ENCODE data around the gene NDUFAF3.

DNA sequence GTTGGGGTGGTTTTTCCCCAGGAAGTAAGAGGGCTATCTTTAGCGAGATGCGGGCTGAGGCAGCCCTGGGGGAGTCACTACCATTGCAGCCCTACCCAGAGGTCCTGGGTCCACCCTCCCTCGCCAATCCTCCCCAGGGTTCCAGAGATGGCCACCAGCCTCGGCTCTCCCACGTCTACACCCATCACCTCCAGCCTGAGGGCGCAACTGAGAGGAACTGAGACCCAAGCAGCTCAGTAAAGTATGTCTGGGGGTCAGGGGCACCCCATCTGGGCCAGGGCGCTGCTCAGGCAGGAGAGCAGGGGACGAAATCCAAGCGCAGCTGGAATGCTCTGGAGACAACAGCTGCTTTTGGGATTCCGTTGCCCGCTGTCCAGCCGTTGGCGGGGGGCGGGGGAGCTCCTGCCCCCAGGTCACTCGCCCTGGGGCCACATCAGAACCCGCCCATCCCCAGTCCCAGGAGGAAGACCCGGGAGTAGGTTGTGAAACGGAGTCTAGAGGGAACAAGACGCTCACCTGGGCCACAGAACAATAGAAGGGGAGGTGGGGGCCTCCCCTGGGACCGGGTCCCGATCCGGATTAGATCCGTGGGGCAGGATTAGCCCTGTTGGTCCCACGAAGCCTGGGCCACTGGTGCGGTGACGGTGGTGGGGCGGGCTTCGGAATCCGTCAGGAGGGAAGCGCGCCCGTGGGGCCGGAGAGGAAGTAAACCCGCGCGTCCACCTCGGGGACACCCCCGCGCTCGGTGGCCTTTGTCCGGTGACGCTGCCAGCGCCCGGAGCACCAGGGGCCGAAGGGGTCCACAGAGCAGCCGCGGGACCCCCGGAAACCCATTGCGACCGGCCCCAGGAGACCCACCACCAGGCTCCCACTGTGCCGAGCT lies 1.4 kb upstream of the NDUFAF3 start:
- TF ChIP-seq, protein P1, sequence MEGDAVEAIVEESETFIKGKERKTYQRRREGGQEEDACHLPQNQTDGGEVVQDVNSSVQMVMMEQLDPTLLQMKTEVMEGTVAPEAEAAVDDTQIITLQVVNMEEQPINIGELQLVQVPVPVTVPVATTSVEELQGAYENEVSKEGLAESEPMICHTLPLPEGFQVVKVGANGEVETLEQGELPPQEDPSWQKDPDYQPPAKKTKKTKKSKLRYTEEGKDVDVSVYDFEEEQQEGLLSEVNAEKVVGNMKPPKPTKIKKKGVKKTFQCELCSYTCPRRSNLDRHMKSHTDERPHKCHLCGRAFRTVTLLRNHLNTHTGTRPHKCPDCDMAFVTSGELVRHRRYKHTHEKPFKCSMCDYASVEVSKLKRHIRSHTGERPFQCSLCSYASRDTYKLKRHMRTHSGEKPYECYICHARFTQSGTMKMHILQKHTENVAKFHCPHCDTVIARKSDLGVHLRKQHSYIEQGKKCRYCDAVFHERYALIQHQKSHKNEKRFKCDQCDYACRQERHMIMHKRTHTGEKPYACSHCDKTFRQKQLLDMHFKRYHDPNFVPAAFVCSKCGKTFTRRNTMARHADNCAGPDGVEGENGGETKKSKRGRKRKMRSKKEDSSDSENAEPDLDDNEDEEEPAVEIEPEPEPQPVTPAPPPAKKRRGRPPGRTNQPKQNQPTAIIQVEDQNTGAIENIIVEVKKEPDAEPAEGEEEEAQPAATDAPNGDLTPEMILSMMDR (IDR thresholded peaks at IDR 0.05): no peak
- TF ChIP-seq POLR2A (IDR thresholded peaks at IDR 0.05) (no peak), EP300 (IDR thresholded peaks at IDR 0.05) (no peak)

Data from tibial nerve (tissue), 4 donors.